HUES6 (cell line): ENCODE data around the gene SPATA2.

Experiments
- H3K27ac ChIP-seq: 2 replicates; pipeline ENCODE4 v1.7.0; 2013; ENCODE audit warnings: low read depth, mild to moderate bottlenecking, low read length, inconsistent platforms
- H3K27me3 ChIP-seq: 2 replicates; pipeline ENCODE4 v1.6.1; 2013; ENCODE audit warnings: low read length; ENCODE audit not compliant: control insufficient read depth, insufficient read depth
- H3K36me3 ChIP-seq: 2 replicates; pipeline ENCODE4 v1.6.1; 2013; ENCODE audit warnings: low read length; ENCODE audit not compliant: control insufficient read depth, insufficient read depth
- H3K4me1 ChIP-seq: 2 replicates; pipeline ENCODE4 v1.6.1; 2013; ENCODE audit warnings: low read length; ENCODE audit not compliant: control insufficient read depth, insufficient read depth
- H3K4me3 ChIP-seq: 2 replicates; pipeline ENCODE4 v1.5.1; 2013; ENCODE audit warnings: low read depth, low read length
- H3K9ac ChIP-seq: one replicate; pipeline ENCODE4 v1.6.1; 2013; ENCODE audit warnings: mild to moderate bottlenecking, low read length
- H3K9me3 ChIP-seq: 2 replicates; pipeline ENCODE4 v1.6.1; 2013; ENCODE audit warnings: low read depth, low read length; ENCODE audit not compliant: control insufficient read depth, insufficient read depth

The SPATA2 gene

DNA sequence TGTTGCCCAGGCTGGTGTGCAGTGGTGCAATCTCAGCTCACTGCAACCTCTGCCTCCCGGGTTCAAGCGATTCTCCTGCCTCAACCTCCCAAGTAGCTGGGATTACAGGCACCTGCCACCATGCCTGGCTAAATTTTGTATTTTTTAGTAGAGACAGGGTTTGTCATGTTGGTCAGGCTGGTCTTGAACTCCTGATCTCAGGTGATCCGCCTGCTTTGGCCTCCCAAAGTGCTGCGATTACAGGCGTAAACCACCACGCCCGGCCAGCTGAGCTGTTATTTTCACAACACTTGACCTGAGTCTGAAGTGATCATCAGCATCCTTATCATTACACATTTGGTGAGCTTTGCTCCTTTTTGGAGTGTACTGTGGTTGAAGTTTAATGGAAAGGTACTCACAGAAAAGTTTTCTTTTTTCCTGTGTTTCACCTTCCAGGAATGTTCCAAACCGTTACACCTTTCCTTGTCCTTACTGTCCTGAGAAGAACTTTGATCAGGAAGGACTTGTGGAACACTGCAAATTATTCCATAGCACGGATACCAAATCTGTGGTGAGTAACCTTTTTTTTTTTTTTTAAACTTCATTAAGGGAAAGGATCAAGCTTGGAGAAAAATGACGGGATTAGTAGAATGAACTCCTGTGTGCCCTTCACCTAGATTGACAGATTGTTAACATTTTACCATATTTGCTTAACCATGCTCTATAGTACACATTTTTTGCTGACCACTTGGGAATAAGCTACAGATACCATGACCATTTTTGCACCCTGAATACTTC lies 30.6 kb upstream of the SPATA2 start:
- no peaks in the 10 kb centered on the region for H3K9me3 ChIP-seq
- no peaks in the 10 kb centered on the region for H3K4me1 ChIP-seq
- no peaks in the 10 kb centered on the region for H3K27me3 ChIP-seq
- H3K4me3 ChIP-seq, result no peak overlapping the region
- H3K9ac ChIP-seq, result no peak overlapping the region
- H3K27ac ChIP-seq, result no peak overlapping the region
- peaks cover 86% of the 10 kb centered on the region for H3K36me3 ChIP-seq

DNA sequence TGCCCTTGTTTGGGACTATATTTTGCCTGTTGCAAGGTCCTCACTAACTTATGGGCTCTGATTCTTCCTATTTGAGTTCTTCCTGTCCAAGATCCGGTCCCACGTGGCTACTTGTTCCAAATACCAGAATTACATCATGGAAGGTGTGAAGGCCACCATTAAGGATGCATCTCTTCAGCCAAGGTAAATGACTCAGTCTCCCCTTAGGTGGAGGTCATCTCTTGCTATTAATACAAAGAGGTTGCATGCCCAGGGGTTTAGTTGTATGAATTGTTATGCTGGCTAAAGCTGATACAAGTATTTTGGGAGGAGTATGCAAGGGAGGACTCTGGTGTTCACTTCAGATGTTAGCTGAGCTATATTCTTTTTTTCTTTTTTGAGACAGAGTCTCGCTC lies 30.0 kb upstream of the SPATA2 start:
- no peaks in the 10 kb centered on the region for H3K4me1 ChIP-seq
- no peaks in the 10 kb centered on the region for H3K27me3 ChIP-seq
- no peaks in the 10 kb centered on the region for H3K9me3 ChIP-seq
- H3K36me3 ChIP-seq, result peaks cover 81% of the 10 kb centered on the region
- no peak overlapping the region for H3K4me3 ChIP-seq
- H3K9ac ChIP-seq, result no peak overlapping the region
- no peak overlapping the region for H3K27ac ChIP-seq

GRCh38 chr20:49942942-49943341 lies 27.6 kb upstream of the SPATA2 start:
- Histone ChIP-seq H3K9me3 (no peaks in the 10 kb centered on the region), H3K36me3 (peaks cover 68% of the 10 kb centered on the region), H3K27me3 (no peaks in the 10 kb centered on the region), H3K27ac (no peak overlapping the region), H3K9ac (no peak overlapping the region), H3K4me3 (no peak overlapping the region), H3K4me1 (peaks cover 7% of the 10 kb centered on the region)

DNA sequence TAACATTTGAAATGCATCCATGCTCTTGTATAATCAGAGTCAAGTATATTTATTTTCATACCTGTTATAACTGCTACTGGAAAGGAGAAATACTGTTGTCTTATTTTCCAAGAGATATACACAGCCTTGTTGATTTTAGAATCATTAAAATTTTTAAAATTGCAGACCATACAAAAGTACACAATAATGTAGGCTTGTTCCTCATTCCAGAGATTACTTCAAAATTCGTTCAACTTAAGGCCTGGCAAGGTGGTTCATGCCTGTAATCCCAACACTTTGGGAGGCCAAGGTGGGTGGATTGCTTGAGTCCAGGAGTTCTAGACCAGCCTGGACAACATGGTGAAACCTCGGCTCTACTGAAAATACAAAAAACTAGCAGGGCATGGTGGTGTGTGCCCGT lies 27.0 kb upstream of the SPATA2 start:
- Histone ChIP-seq H3K27me3 (no peaks in the 10 kb centered on the region), H3K27ac (no peak overlapping the region), H3K4me3 (no peak overlapping the region), H3K9me3 (no peaks in the 10 kb centered on the region), H3K36me3 (peaks cover 64% of the 10 kb centered on the region), H3K4me1 (peaks cover 13% of the 10 kb centered on the region), H3K9ac (no peak overlapping the region)

GRCh38 chr20:49941456-49941855 lies 26.1 kb upstream of the SPATA2 start:
- H3K36me3 ChIP-seq, result peaks cover 58% of the 10 kb centered on the region

DNA sequence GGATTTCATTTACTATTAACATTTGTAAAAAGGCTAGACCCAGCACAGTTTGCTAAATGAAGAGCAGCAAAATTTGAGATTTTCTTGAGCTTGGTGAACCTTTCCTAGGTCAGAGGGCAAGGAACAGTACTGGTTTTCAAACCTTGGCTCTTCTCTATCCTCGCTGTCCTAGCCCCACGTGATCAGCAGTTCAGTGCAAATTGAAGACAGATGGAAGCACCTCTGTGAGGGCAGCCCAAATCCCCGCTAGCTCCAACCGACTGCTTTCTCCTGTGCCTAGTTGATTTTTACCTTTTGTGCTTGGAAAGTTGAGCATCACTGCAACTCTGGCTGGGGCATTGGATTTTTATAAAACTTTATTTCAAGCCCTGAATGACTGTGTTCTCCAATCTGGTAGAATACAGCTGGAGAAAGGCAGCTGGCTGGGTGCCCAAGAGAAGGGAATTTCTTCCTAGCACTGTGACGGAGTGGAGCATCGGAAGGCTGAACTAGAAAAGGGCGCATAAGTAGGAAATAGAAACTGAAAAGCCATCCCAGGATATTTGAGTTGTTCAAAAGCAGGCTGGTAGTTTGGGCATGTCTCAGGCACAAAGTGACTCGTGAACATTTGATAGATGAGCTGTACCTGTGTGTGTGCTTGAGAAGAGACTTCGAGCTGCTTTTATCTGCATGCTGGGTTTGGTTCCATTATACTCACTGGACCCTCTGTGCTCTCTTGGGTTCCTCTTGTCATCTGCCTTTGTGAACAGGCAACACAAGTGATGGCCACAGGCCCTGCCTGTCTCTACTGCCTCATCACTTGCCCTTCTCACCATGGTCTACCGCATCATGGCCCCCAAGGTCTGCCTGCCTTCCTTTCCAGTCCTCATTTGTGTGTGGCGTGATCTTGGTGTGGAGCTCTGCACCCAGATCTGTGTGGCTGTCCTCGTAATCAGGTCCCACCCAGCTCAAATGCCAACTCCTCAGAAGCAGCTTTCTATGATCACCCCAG lies 23.1 kb upstream of the SPATA2 start:
- H3K4me1 ChIP-seq, result peaks cover 13% of the 10 kb centered on the region
- H3K27ac ChIP-seq, result no peak overlapping the region
- peaks cover 36% of the 10 kb centered on the region for H3K36me3 ChIP-seq
- no peaks in the 10 kb centered on the region for H3K9me3 ChIP-seq
- H3K4me3 ChIP-seq, result peak overlapping the region; percentile 100
- no peaks in the 10 kb centered on the region for H3K27me3 ChIP-seq
- H3K9ac ChIP-seq, result peak overlapping the region; percentile 10

More at GRCh38 chr20:49941456-49941855, 26.1 kb upstream of the SPATA2 start:
- Histone ChIP-seq H3K9ac (no peak overlapping the region), H3K4me1 (peaks cover 13% of the 10 kb centered on the region), H3K27me3 (no peaks in the 10 kb centered on the region), H3K4me3 (no peak overlapping the region), H3K9me3 (no peaks in the 10 kb centered on the region), H3K27ac (no peak overlapping the region)

GRCh38 chr20:49937027-49937929 lies 21.9 kb upstream of the SPATA2 start:
- Histone ChIP-seq H3K27me3 (no peaks in the 10 kb centered on the region), H3K27ac (peak overlapping the region; percentile 88; the same call in 1 of the 2 replicates), H3K9ac (peak overlapping the region; percentile 94), H3K4me1 (peaks cover 13% of the 10 kb centered on the region), H3K9me3 (no peaks in the 10 kb centered on the region), H3K36me3 (peaks cover 27% of the 10 kb centered on the region), H3K4me3 (peak overlapping the region; percentile 100)

DNA sequence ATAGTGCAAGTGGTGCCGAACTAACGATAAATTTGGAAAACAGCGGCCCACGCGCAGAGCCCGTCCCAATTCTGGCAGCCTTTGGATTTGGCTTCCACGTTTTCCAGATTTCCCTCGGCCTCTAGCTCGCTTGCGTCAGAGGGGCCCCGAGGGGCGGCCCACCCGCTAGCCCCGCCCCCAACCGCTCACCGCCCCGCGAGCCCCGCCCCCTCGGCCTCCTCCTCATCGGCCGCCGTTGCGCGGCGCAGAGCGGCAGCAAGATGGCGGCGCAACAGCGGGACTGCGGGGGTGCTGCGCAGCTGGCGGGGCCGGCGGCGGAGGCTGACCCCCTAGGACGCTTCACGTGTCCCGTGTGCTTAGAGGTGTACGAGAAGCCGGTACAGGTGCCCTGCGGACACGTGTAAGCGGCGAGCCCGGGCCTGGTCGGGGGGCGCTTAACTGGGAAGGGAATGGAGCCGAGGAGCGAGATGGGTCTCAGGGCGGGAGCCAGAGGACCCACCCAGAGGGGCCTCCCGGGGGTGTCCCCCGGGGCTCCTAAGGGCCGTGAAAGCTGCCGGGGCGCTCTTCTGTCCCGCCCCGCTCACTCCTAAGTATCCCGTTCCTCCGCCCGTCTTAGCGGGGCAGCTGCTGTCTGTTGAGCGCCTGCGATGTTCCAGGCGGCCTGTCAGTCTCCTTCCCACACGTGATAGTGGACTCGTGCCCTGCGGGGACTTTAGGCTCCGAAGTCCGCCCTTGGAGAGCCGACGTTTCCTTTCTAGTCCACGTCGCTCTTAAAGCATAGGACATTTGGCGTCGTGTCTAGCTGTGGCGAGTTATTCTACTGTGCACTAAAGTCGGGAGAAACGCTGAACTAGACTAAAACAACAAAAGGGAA lies 21.1 kb upstream of the SPATA2 start, which contains the start of gene RNF114:
RNF114 (plus strand) TSS at position 245 of the 874 bp plus-strand sequence; CDS start at position 261, 16 bp downstream.
- Histone ChIP-seq H3K36me3 (peaks cover 18% of the 10 kb centered on the region), H3K4me1 (peaks cover 13% of the 10 kb centered on the region), H3K9me3 (no peaks in the 10 kb centered on the region), H3K27ac (peak within 1 kb of the TSS; percentile 88), H3K27me3 (no peaks in the 10 kb centered on the region), H3K9ac (peak within 1 kb of the TSS; percentile 94), H3K4me3 (peak within 1 kb of the TSS; percentile 100)

- H3K9ac ChIP-seq, result no peak overlapping the region
- peaks cover 12% of the 10 kb centered on the region for H3K36me3 ChIP-seq
- peaks cover 13% of the 10 kb centered on the region for H3K4me1 ChIP-seq
- H3K9me3 ChIP-seq, result no peaks in the 10 kb centered on the region
- peak overlapping the region; percentile 40 for H3K4me3 ChIP-seq
- no peak overlapping the region for H3K27ac ChIP-seq
- no peaks in the 10 kb centered on the region for H3K27me3 ChIP-seq
These were observed 20.4 kb upstream of the SPATA2 start for GRCh38 chr20:49935746-49936152.

DNA sequence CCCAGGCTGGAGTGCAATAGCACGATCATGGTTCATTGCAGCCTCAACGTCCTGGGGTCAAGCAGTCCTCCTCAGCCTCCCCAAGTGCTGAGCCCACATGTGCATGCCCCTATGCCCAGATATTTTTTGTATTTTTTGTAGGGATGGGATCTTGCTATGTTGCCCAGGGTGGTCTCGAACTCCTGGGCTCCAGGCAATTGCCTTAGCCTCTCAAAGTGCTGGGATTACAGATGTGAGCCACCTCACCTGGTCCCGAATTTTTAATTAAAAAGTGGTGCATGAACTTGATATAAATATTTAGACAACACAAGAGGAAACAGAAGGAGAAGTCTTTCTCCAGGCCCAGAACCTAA lies 13.8 kb upstream of the SPATA2 start:
- H3K9ac ChIP-seq, result no peak overlapping the region
- H3K4me3 ChIP-seq, result no peak overlapping the region
- no peaks in the 10 kb centered on the region for H3K27me3 ChIP-seq
- 0 out of 2 replicates have a peak, but pooled peaks cover 2% of the 10 kb centered on the region for H3K9me3 ChIP-seq
- no peaks in the 10 kb centered on the region for H3K4me1 ChIP-seq
- H3K36me3 ChIP-seq, result no peaks in the 10 kb centered on the region
- H3K27ac ChIP-seq, result no peak overlapping the region
